HepG2 (cell line): Measurements from ENCODE around the gene NYAP2. TPM values are rescaled to one million over a fixed set of nuclear protein-coding genes. Genes with fewer than 3 reads are reported as not detected.

Experiments
- ATAC-seq: fragments of 200-7000 bp; cut with Tn5 transposase; 3 replicates; pipeline ENCODE4 v1.9.1; 2020; ENCODE audit warnings: mild to moderate bottlenecking, moderate library complexity
- BruUV-seq: library from RNA; stranded (reverse); fragments of 400-500 nt; replicated peaks from 2 replicates; lab custom pipeline; 2021; lab: Mats Ljungman, UMichigan
- CTCF ChIA-PET: fragments of 300-600 bp; formaldehyde crosslinking; extraction: SDS; loops from one replicate; lab custom pipeline; 2021; ENCODE audit warnings: low total read pairs, inconsistent platforms, low intra/inter-chr PET ratio; lab: Yijun Ruan, JAX
- POLR2A ChIA-PET: fragments of 350-600 bp; sonication (Branson Sonifier 250); formaldehyde crosslinking; loops from one replicate; lab custom pipeline; 2020; ENCODE audit warnings: antibody characterized with exemption, inconsistent platforms; lab: Yijun Ruan, JAX
- DNase-seq: peaks from one replicate; pipeline ENCODE4 v3.0.0-alpha.2; 2015; ENCODE audit warnings: low spot score
- FAIRE-seq: peaks from 3 replicates; lab custom pipeline; 2011; peaks lifted over from hg19 to GRCh38; lab: Jason Lieb, UNC
- H2AFZ ChIP-seq: one replicate; pipeline ENCODE4 v1.6.1; 2011; ENCODE audit warnings: low read length, inconsistent platforms
- H3K27ac ChIP-seq: fragments of 300-600 bp; 3 replicates; pipeline ENCODE4 v1.8.0; 2011; ENCODE audit warnings: mixed run types, mild to moderate bottlenecking, mixed read lengths, low read length, inconsistent platforms; ENCODE audit not compliant: insufficient read depth; ENCODE audit errors: extremely low read length
- H3K27me3 ChIP-seq, 2 experiments: fragments of 200-600 bp in 1 of 2; 2 replicates in 1 of 2; 3 replicates in 1 of 2; pipeline versions ENCODE4 v1.6.0 to v1.8.0; 2011; ENCODE audit warnings: low read length in 2 of 2, mild to moderate bottlenecking in 2 of 2, moderate library complexity in 2 of 2, inconsistent platforms in 1 of 2; ENCODE audit not compliant: insufficient read depth in 2 of 2, control insufficient read depth in 1 of 2
- H3K36me3 ChIP-seq, 2 experiments: fragments of 200-600 bp in 1 of 2; replicated peaks in 1 of 2; 2 replicates in 1 of 2; 3 replicates in 1 of 2; pipeline versions ENCODE4 v1.5.1 to v1.8.0; 2011; ENCODE audit warnings: low read length in 2 of 2, inconsistent platforms in 1 of 2; ENCODE audit not compliant: insufficient read depth in 2 of 2, control insufficient read depth in 1 of 2
- H3K4me1 ChIP-seq: 2 replicates; pipeline ENCODE4 v1.5.1; 2012; ENCODE audit warnings: low read length, inconsistent platforms; ENCODE audit not compliant: insufficient read depth
- H3K4me2 ChIP-seq: 2 replicates; pipeline ENCODE4 v1.6.0; 2011; ENCODE audit warnings: low read depth, low read length, inconsistent platforms
- H3K4me3 ChIP-seq, 3 experiments: fragments of 200-600 bp in 1 of 3; sonication (generic), shearing (Covaris generic) in 1 of 3; replicated peaks in 1 of 3; 2 replicates each; pipeline ENCODE4 v1.5.1; 2011 to 2016; ENCODE audit warnings: low read length in 3 of 3, inconsistent platforms in 2 of 3, low read depth in 2 of 3, mild to moderate bottlenecking in 2 of 3, control low read depth in 1 of 3, mixed read lengths in 1 of 3; ENCODE audit not compliant: insufficient read depth in 1 of 3
- H3K79me2 ChIP-seq: one replicate; pipeline ENCODE4 v1.6.1; 2011; ENCODE audit warnings: low read length, inconsistent platforms; ENCODE audit not compliant: insufficient read depth
- H3K9ac ChIP-seq: 2 replicates; pipeline ENCODE4 v1.6.0; 2011; ENCODE audit warnings: mild to moderate bottlenecking, low read depth, low read length, inconsistent platforms; ENCODE audit not compliant: insufficient read depth
- H3K9me3 ChIP-seq: 2 replicates; pipeline ENCODE4 v1.5.1; 2012; ENCODE audit warnings: mild to moderate bottlenecking, low read length
- H4K20me1 ChIP-seq: 2 replicates; pipeline ENCODE4 v1.6.0; 2011; ENCODE audit warnings: inconsistent platforms, mild to moderate bottlenecking, low read length, moderate library complexity; ENCODE audit not compliant: insufficient read depth
- ATF7 ChIP-seq, 2 experiments: fragments of 450-650 bp in 1 of 2; sonication (generic) in 1 of 2; formaldehyde crosslinking in 1 of 2; IDR thresholded peaks; 2 replicates each; pipeline versions ENCODE4 v1.4.0 to v1.6.1; 2016 to 2020; ENCODE audit warnings: antibody characterized with exemption in 1 of 2, mild to moderate bottlenecking in 1 of 2, missing genetic modification reagents in 1 of 2
- CC2D1A ChIP-seq: sonication (generic); formaldehyde crosslinking; IDR thresholded peaks from 2 replicates; pipeline ENCODE4 v1.8.1; 2023; ENCODE audit warnings: mild to moderate bottlenecking, missing genetic modification reagents
- HOXA5 ChIP-seq: sonication (generic); formaldehyde crosslinking; IDR thresholded peaks from 2 replicates; pipeline ENCODE4 v1.4.0; 2020; ENCODE audit warnings: missing genetic modification reagents
- IRF2 ChIP-seq: IDR thresholded peaks from 2 replicates; pipeline ENCODE4 v1.6.1; 2018; ENCODE audit warnings: missing genetic modification reagents, missing compliant biosample characterization
- KAT2B ChIP-seq: fragments of 150-350 bp; IDR thresholded peaks from 2 replicates; pipeline ENCODE4 v1.6.1; 2014; ENCODE audit warnings: low read depth, low read length, borderline replicate concordance
- RXRA ChIP-seq: sonication (generic); formaldehyde crosslinking; IDR thresholded peaks from 2 replicates; pipeline ENCODE4 v1.5.1; 2020; ENCODE audit warnings: missing genetic modification reagents
- SRSF9 ChIP-seq: fragments of 200-400 bp; formaldehyde crosslinking; IDR thresholded peaks from 2 replicates; pipeline ENCODE4 v1.6.1; 2018; ENCODE audit warnings: borderline replicate concordance, mild to moderate bottlenecking, low read depth, low read length; ENCODE audit not compliant: insufficient read depth, poor library complexity, severe bottlenecking
- ZBTB21 ChIP-seq: sonication (generic); formaldehyde crosslinking; IDR thresholded peaks from 2 replicates; pipeline ENCODE4 v1.4.0; 2020; ENCODE audit warnings: missing genetic modification reagents
- ZNF703 ChIP-seq: sonication (generic); formaldehyde crosslinking; IDR thresholded peaks from 2 replicates; pipeline ENCODE4 v1.5.1; 2020; ENCODE audit warnings: missing genetic modification reagents, mild to moderate bottlenecking, moderate library complexity, borderline replicate concordance
- WGBS: methylation state at CpG from one replicate; pipeline ENCODE4 v1.1.6; 2017; ENCODE audit warnings: low lambda C conversion rate; 5-methylcytosine and 5-hydroxymethylcytosine counted together
- in situ Hi-C: cut with HindIII; loops from 2 replicates; pipeline ENCODE4 v1.10.0; 2017; ENCODE audit warnings: low pct_unique_long_range_greater_than_20kb; ENCODE audit not compliant: extremely low pct_ligation_motif_present
- intact Hi-C: fragments of 100-400 bp; cut with micrococcal nuclease; formaldehyde crosslinking; loops from one replicate; pipeline ENCODE4 v1.10.0; 2022; ENCODE audit not compliant: unreplicated experiment
- polyA plus RNA-seq, 8 experiments: library from polyadenylated mRNA; depleted of rRNA in 3 of 8; stranded (reverse) in 7 of 8; unstranded in 1 of 8; fragments of >200 nt; fragmentation: Illumina TruSeq in 4 of 8; extraction: Trizol in 4 of 8; gene quantifications; 2 replicates each; pipeline versions ENCODE4 v1.2.1 to v1.2.3, GENCODE V29; 2011 to 2016; ENCODE audit warnings: low read depth in 4 of 8, missing spikeins in 1 of 8, mixed read lengths in 1 of 8; ENCODE audit not compliant: insufficient read depth in 1 of 8
- total RNA-seq, 5 experiments: library from RNA; depleted of rRNA; stranded (reverse); fragments of >200 nt; fragmentation: Illumina TruSeq; extraction: Trizol; gene quantifications; 2 replicates each; pipeline ENCODE4 v1.2.3, GENCODE V29; 2016; ENCODE audit warnings: low read depth in 1 of 5
- TF ChIP-seq, protein P1 (sequence below): sonication (generic); formaldehyde crosslinking; IDR thresholded peaks from 2 replicates; pipeline ENCODE4 v1.5.1; 2020; ENCODE audit warnings: missing genetic modification reagents, mild to moderate bottlenecking, borderline replicate concordance
- TF ChIP-seq, protein P2 (sequence below): sonication (generic); formaldehyde crosslinking; IDR thresholded peaks from 2 replicates; pipeline ENCODE4 v1.5.1; 2020; ENCODE audit warnings: mild to moderate bottlenecking, missing genetic modification reagents, moderate library complexity

NYAP2 gene
- total and polyA plus RNA-seq, 2 of the 13 experiments (the other 11 are each of a cell fraction or from before 2014, with no cell fraction given) = not detected

- ChIA-PET CTCF (no interaction called here), POLR2A (no interaction called here)
- no peak overlapping the region for H3K27ac ChIP-seq
- peak overlapping the region; percentile 54 for H3K4me2 ChIP-seq
- no peaks in the 10 kb centered on the region; a peak in 2 of 5 replicates for H3K27me3 ChIP-seq
- H3K4me3 ChIP-seq = peak overlapping the region; percentile 29 to 47 (median 35); a peak in 5 of 6 replicates
- in situ Hi-C loops = no loop called here
- no peaks in the 10 kb centered on the region for H4K20me1 ChIP-seq
- intact Hi-C loops = no loop called here
- H3K4me1 ChIP-seq = no peaks in the 10 kb centered on the region
- no peaks in the 10 kb centered on the region for H3K36me3 ChIP-seq
- peak overlapping the region; percentile 44 for H2AFZ ChIP-seq
- H3K79me2 ChIP-seq = no peaks in the 10 kb centered on the region
- FAIRE-seq = no peak
- ATAC-seq = peak; percentile 71
- H3K9me3 ChIP-seq = no peaks in the 10 kb centered on the region
- 15% methylated on average over 10 of the region's 10 CpGs for WGBS
- no peak for DNase-seq
- TF ChIP-seq KAT2B = no peak
- TF ChIP-seq IRF2 = peak; percentile 54; the same call in 1 of the 2 replicates
- no TSS peak for BruUV-seq
- no peak overlapping the region for H3K9ac ChIP-seq
Measured at GRCh38 chr2:225464346-225465025, 65.0 kb downstream of the NYAP2 start.

- Histone ChIP-seq H3K4me3 (no peak overlapping the region), H3K27me3 (no peaks in the 10 kb centered on the region; a peak in 2 of 5 replicates), H4K20me1 (no peaks in the 10 kb centered on the region), H3K4me1 (no peaks in the 10 kb centered on the region), H3K79me2 (no peaks in the 10 kb centered on the region), H3K9me3 (no peaks in the 10 kb centered on the region), H2AFZ (no peak overlapping the region), H3K36me3 (no peaks in the 10 kb centered on the region), H3K9ac (no peak overlapping the region), H3K4me2 (no peak overlapping the region), H3K27ac (no peak overlapping the region)
- ATAC-seq (no peak), FAIRE-seq (no peak), DNase-seq (no peak)
- intact Hi-C loops (no loop called here), in situ Hi-C loops (no loop called here)
- ChIA-PET POLR2A (no interaction called here), CTCF (no interaction called here)
- WGBS = 53% methylated on average over 4 of the region's 4 CpGs
- no TSS peak for BruUV-seq
- TF ChIP-seq, protein P1, sequence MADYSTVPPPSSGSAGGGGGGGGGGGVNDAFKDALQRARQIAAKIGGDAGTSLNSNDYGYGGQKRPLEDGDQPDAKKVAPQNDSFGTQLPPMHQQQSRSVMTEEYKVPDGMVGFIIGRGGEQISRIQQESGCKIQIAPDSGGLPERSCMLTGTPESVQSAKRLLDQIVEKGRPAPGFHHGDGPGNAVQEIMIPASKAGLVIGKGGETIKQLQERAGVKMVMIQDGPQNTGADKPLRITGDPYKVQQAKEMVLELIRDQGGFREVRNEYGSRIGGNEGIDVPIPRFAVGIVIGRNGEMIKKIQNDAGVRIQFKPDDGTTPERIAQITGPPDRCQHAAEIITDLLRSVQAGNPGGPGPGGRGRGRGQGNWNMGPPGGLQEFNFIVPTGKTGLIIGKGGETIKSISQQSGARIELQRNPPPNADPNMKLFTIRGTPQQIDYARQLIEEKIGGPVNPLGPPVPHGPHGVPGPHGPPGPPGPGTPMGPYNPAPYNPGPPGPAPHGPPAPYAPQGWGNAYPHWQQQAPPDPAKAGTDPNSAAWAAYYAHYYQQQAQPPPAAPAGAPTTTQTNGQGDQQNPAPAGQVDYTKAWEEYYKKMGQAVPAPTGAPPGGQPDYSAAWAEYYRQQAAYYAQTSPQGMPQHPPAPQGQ (CRISPR knock-in tag) = no peak
- TF ChIP-seq RXRA (CRISPR knock-in tag) = no peak
- TF ChIP-seq HOXA5 = no peak
- TF ChIP-seq ATF7 (IDR thresholded peaks at IDR 0.05) = no peak
- no peak for TF ChIP-seq ATF7 (CRISPR knock-in tag; IDR thresholded peaks at IDR 0.05)
- TF ChIP-seq CC2D1A (CRISPR knock-in tag) = no peak
- TF ChIP-seq, protein P2, sequence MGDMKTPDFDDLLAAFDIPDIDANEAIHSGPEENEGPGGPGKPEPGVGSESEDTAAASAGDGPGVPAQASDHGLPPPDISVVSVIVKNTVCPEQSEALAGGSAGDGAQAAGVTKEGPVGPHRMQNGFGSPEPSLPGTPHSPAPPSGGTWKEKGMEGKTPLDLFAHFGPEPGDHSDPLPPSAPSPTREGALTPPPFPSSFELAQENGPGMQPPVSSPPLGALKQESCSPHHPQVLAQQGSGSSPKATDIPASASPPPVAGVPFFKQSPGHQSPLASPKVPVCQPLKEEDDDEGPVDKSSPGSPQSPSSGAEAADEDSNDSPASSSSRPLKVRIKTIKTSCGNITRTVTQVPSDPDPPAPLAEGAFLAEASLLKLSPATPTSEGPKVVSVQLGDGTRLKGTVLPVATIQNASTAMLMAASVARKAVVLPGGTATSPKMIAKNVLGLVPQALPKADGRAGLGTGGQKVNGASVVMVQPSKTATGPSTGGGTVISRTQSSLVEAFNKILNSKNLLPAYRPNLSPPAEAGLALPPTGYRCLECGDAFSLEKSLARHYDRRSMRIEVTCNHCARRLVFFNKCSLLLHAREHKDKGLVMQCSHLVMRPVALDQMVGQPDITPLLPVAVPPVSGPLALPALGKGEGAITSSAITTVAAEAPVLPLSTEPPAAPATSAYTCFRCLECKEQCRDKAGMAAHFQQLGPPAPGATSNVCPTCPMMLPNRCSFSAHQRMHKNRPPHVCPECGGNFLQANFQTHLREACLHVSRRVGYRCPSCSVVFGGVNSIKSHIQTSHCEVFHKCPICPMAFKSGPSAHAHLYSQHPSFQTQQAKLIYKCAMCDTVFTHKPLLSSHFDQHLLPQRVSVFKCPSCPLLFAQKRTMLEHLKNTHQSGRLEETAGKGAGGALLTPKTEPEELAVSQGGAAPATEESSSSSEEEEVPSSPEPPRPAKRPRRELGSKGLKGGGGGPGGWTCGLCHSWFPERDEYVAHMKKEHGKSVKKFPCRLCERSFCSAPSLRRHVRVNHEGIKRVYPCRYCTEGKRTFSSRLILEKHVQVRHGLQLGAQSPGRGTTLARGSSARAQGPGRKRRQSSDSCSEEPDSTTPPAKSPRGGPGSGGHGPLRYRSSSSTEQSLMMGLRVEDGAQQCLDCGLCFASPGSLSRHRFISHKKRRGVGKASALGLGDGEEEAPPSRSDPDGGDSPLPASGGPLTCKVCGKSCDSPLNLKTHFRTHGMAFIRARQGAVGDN (CRISPR knock-in tag) = no peak
- no peak for TF ChIP-seq SRSF9
- no peak for TF ChIP-seq ZBTB21 (CRISPR knock-in tag)
- TF ChIP-seq ZNF703 = no peak
Measured at GRCh38 chr2:225465827-225466226, 66.3 kb downstream of the NYAP2 start.
